HAP-1 (cell line): ENCODE results near the gene PTPRN2.
A peak's percentile ranks its signal among the peaks of the same experiment; 100 is the strongest.
"Not testable (repeated sequence)": the region's sequence is repeated elsewhere in the genome, so short reads cannot be mapped to it uniquely, and the experiment has no call there.

Source experiments
- DNase-seq, 2 experiments: peaks; one replicate each; pipeline ENCODE4 v3.0.0-alpha.2; 2016 to 2020; ENCODE audit warnings: low spot score in 2 of 2
- H3K27me3 ChIP-seq: fragments of 250-450 bp; sonication (Bioruptor Pico); 2 replicates; pipeline ENCODE4 v1.5.1; 2020; ENCODE audit warnings: low read depth, mild to moderate bottlenecking, moderate library complexity
- H3K36me3 ChIP-seq: fragments of 250-450 bp; sonication (Bioruptor Pico); replicated peaks from 2 replicates; pipeline ENCODE4 v1.5.1; 2020; ENCODE audit warnings: mild to moderate bottlenecking
- H3K4me1 ChIP-seq: fragments of 250-450 bp; sonication (Bioruptor Pico); 2 replicates; pipeline ENCODE4 v1.5.1; 2020; ENCODE audit warnings: mild to moderate bottlenecking
- H3K4me3 ChIP-seq: fragments of 250-450 bp; sonication (Bioruptor Pico); 2 replicates; pipeline ENCODE4 v1.5.1; 2020; ENCODE audit warnings: mild to moderate bottlenecking, moderate library complexity
- H3K9me3 ChIP-seq: fragments of 250-450 bp; sonication (Bioruptor Pico); 2 replicates; pipeline ENCODE4 v1.5.1; 2020; ENCODE audit warnings: mild to moderate bottlenecking, moderate library complexity
- in situ Hi-C: fragments of 300-500 bp; cut with MboI; formaldehyde crosslinking; loops from 3 replicates; pipeline ENCODE4 v1.14.3; 2020; ENCODE audit warnings: low sequenced_read_pairs, inconsistent platforms, mixed read lengths

The PTPRN2 gene

GRCh38 chr7:158587162-158588084, at the start of gene PTPRN2:
PTPRN2 (minus strand) TSS chr7:158587823.
- in situ Hi-C loops, result no loop called here
- peak; percentile 62 to 76 for DNase-seq
- H3K36me3 ChIP-seq, result no peaks in the 10 kb centered on the region
- H3K27me3 ChIP-seq, result peaks cover 15% of the 10 kb centered on the region
- no peak within 1 kb of the TSS for H3K4me3 ChIP-seq
- H3K4me1 ChIP-seq, result no peaks in the 10 kb centered on the region
- no peaks in the 10 kb centered on the region for H3K9me3 ChIP-seq

- H3K4me3 ChIP-seq, result no peak overlapping the region
- no peaks in the 10 kb centered on the region for H3K4me1 ChIP-seq
- H3K9me3 ChIP-seq, result no peaks in the 10 kb centered on the region
- no peaks in the 10 kb centered on the region for H3K27me3 ChIP-seq
- in situ Hi-C loops, result no loop called here
- H3K36me3 ChIP-seq, result peaks cover 32% of the 10 kb centered on the region
- DNase-seq, result no peak
These were observed 45.7 kb upstream of the PTPRN2 start for GRCh38 chr7:158633055-158633956.

GRCh38 chr7:158631574-158632195, 44.1 kb upstream of the PTPRN2 start:
- in situ Hi-C loops, result no loop called here
- Histone ChIP-seq H3K4me3 (no peak overlapping the region), H3K36me3 (peaks cover 38% of the 10 kb centered on the region)

DNA sequence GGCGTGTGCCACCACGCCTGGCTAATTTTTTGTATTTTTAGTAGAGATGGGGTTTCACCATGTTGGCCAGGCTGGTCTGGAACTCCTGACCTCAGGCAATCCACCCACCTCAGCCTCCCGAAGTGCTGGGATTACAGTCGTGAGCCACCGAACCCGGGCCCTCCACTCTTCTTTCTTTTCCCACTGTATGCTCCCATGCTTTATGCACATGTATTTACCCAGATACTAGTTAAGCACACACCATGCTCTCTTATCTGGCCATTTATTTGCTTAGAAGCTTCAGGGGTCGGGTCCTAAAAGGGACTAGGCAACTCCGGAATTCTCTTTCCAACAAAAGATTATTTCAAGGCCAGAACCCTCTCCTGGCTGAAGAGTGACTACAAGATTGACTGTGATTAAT, 38.7 kb upstream of the PTPRN2 start:
- DNase-seq, H3K4me3 ChIP-seq, in situ Hi-C loops, H3K4me1 ChIP-seq, H3K27me3 ChIP-seq, H3K9me3 ChIP-seq: not testable (repeated sequence)
- H3K36me3 ChIP-seq, result peaks cover 38% of the 10 kb centered on the region

More at GRCh38 chr7:158631574-158632195, 44.1 kb upstream of the PTPRN2 start:
- H3K27me3 ChIP-seq, result no peaks in the 10 kb centered on the region
- no peaks in the 10 kb centered on the region for H3K9me3 ChIP-seq
- DNase-seq, result no peak
- no peaks in the 10 kb centered on the region for H3K4me1 ChIP-seq

DNA sequence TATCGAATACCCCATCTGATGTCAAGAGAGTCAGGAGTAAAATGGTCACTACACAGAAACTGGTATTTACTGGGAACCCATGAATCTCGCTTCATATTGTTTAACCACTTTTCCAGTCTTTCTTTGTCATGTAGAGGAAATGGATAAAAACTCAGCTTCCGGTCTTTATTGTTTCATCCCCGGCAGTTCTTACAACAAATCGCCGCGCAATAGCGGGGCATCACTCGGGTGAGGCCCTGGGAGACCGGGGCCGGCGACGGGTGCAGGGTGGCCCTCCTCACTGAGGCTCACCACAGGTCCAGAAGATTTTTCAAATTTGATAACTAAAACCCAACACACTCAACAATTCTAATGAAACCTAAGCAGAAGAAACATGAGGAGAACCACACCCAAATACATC, 35.6 kb upstream of the PTPRN2 start:
- no peaks in the 10 kb centered on the region for H3K27me3 ChIP-seq
- peaks cover 17% of the 10 kb centered on the region for H3K36me3 ChIP-seq
- no peak overlapping the region for H3K4me3 ChIP-seq
- no peaks in the 10 kb centered on the region for H3K9me3 ChIP-seq
- in situ Hi-C loops, result no loop called here
- H3K4me1 ChIP-seq, result no peaks in the 10 kb centered on the region
- DNase-seq, result no peak

GRCh38 chr7:158620839-158621441, 33.3 kb upstream of the PTPRN2 start:
- Histone ChIP-seq H3K4me1 (no peaks in the 10 kb centered on the region), H3K9me3 (no peaks in the 10 kb centered on the region), H3K27me3 (no peaks in the 10 kb centered on the region), H3K4me3 (no peak overlapping the region), H3K36me3 (peaks cover 14% of the 10 kb centered on the region)
- DNase-seq, result no peak
- in situ Hi-C loops, result no loop called here

GRCh38 chr7:158620418-158620817, 32.8 kb upstream of the PTPRN2 start:
- H3K36me3 ChIP-seq, result peaks cover 14% of the 10 kb centered on the region
- no peaks in the 10 kb centered on the region for H3K9me3 ChIP-seq
- no peaks in the 10 kb centered on the region for H3K27me3 ChIP-seq
- no peak overlapping the region for H3K4me3 ChIP-seq
- no peak for DNase-seq
- in situ Hi-C loops, result no loop called here
- no peaks in the 10 kb centered on the region for H3K4me1 ChIP-seq

DNA sequence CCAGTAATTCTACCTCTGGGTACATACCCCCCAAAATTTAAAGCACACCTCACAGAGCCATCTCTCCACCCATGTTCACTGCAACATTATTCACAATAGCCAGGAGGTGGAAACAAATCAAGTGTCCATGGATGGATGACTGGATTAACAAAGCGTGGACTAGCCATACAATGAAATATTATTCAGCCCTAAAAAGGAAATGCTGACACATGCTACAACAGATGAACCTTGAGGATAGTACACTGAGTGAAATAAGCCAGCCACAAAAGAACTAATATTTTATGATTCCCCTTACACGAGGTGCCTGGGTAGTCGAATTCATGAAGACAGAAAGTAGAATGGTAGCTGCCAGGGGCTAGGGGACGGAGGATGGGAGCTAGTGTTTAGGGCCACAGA, 31.1 kb upstream of the PTPRN2 start:
- Histone ChIP-seq H3K4me3 (no peak overlapping the region), H3K9me3 (no peaks in the 10 kb centered on the region), H3K4me1 (no peaks in the 10 kb centered on the region), H3K36me3 (peaks cover 11% of the 10 kb centered on the region), H3K27me3 (no peaks in the 10 kb centered on the region)
- in situ Hi-C loops, result no loop called here
- DNase-seq, result no peak

GRCh38 chr7:158617737-158618128, 30.1 kb upstream of the PTPRN2 start:
- Histone ChIP-seq H3K9me3 (no peaks in the 10 kb centered on the region), H3K27me3 (no peaks in the 10 kb centered on the region), H3K36me3 (peaks cover 5% of the 10 kb centered on the region; the same call in 1 of the 2 replicates), H3K4me3 (no peak overlapping the region), H3K4me1 (no peaks in the 10 kb centered on the region)
- in situ Hi-C loops, result no loop called here
- no peak for DNase-seq

- Histone ChIP-seq H3K36me3 (peaks cover 8% of the 10 kb centered on the region; the same call in 1 of the 2 replicates), H3K9me3 (no peaks in the 10 kb centered on the region), H3K27me3 (no peaks in the 10 kb centered on the region), H3K4me1 (no peaks in the 10 kb centered on the region), H3K4me3 (no peak overlapping the region)
- in situ Hi-C loops, result no loop called here
- DNase-seq, result no peak
These were observed 28.4 kb upstream of the PTPRN2 start for GRCh38 chr7:158616050-158616449.

DNA sequence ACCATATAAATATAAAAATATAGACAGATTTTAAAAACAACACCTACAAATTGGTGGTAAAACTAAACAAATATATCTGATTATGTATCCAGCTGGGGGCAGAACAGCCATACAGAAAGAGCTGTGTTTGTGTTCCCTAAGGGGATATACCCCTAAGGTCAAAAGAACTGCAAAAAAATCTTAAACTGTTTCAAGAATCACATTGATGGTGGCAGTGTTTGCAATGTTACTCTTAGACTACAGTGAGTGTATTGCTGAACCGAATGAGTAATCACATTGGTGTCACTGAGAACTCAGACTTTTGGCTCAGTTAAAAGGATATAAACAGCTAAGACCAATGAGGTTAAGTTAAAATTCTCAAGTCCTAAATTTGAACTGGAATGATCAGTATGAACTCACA, 27.1 kb upstream of the PTPRN2 start:
- Histone ChIP-seq H3K27me3 (no peaks in the 10 kb centered on the region), H3K9me3 (no peaks in the 10 kb centered on the region), H3K36me3 (peaks cover 8% of the 10 kb centered on the region; the same call in 1 of the 2 replicates), H3K4me3 (no peak overlapping the region), H3K4me1 (no peaks in the 10 kb centered on the region)
- in situ Hi-C loops, result no loop called here
- DNase-seq, result no peak

GRCh38 chr7:158613481-158613880, 25.9 kb upstream of the PTPRN2 start:
- Histone ChIP-seq H3K4me3 (no peak overlapping the region), H3K27me3 (no peaks in the 10 kb centered on the region), H3K9me3 (no peaks in the 10 kb centered on the region), H3K36me3 (peaks cover 8% of the 10 kb centered on the region; the same call in 1 of the 2 replicates), H3K4me1 (no peaks in the 10 kb centered on the region)
- in situ Hi-C loops, result no loop called here
- no peak for DNase-seq

- Histone ChIP-seq H3K4me1 (no peaks in the 10 kb centered on the region), H3K27me3 (no peaks in the 10 kb centered on the region), H3K9me3 (no peaks in the 10 kb centered on the region), H3K36me3 (peaks cover 8% of the 10 kb centered on the region; the same call in 1 of the 2 replicates), H3K4me3 (no peak overlapping the region)
- in situ Hi-C loops, result no loop called here
- no peak for DNase-seq
These were observed 24.9 kb upstream of the PTPRN2 start for GRCh38 chr7:158612546-158612945.
